ENCODE data around the gene AGPAT2.

DNA sequence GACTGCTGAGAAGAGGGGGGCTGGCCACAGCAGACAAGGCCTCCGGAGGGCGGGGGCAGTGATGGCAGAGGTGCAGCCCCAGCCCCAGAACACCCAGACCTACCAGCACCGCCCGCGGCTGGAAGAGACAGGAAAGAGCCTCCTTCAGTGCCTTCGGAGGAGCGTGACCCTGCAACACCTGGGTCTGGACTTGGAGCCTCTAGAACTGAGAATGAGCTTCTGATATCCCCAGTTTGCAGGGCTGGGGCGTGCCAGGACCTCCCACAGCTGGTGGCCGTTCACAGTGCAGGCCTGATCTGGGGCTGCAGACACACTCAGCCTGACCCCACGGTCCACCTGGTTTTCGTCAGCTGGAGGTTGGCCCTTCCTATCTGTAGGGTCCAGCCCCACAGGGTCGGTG lies 46.4 kb upstream of the AGPAT2 start:
- TF ChIP-seq, protein P1, sequence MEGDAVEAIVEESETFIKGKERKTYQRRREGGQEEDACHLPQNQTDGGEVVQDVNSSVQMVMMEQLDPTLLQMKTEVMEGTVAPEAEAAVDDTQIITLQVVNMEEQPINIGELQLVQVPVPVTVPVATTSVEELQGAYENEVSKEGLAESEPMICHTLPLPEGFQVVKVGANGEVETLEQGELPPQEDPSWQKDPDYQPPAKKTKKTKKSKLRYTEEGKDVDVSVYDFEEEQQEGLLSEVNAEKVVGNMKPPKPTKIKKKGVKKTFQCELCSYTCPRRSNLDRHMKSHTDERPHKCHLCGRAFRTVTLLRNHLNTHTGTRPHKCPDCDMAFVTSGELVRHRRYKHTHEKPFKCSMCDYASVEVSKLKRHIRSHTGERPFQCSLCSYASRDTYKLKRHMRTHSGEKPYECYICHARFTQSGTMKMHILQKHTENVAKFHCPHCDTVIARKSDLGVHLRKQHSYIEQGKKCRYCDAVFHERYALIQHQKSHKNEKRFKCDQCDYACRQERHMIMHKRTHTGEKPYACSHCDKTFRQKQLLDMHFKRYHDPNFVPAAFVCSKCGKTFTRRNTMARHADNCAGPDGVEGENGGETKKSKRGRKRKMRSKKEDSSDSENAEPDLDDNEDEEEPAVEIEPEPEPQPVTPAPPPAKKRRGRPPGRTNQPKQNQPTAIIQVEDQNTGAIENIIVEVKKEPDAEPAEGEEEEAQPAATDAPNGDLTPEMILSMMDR (conservative IDR thresholded peaks at IDR 0.05 in 1 of 2, IDR thresholded peaks at IDR 0.05 in 1 of 2; ENCODE audit: low read depth in 1 of 2, low read length in 2 of 2), result no peak
- no peak for TF ChIP-seq EZH2 (IDR thresholded peaks at IDR 0.05; ENCODE audit: low read length, missing control alignments)

All from fibroblast of lung (primary cell).